SH-SY5Y (cell line): ENCODE measurements around the gene MAP3K7CL.

Experiments used
- GATA2 ChIP-seq: IDR thresholded peaks from 2 replicates; pipeline ENCODE4 v1.6.1; 2011; ENCODE audit warnings: mild to moderate bottlenecking, low read depth, low read length
- GATA3 ChIP-seq: IDR thresholded peaks from 2 replicates; pipeline ENCODE4 v1.6.1; 2011; ENCODE audit warnings: low read depth, mild to moderate bottlenecking, low read length, moderate library complexity

- TF ChIP-seq GATA3: no peak
- no peak for TF ChIP-seq GATA2
Measured at GRCh38 chr21:29125191-29125590, 5.3 kb upstream of the MAP3K7CL start.
